ENCODE results near the gene CCM2. TPM values are rescaled to one million over a fixed set of nuclear protein-coding genes. Genes with fewer than 3 reads are reported as not detected.

The CCM2 gene
- total RNA-seq, 1 donor from 2014 or later, result 34.1 TPM

DNA sequence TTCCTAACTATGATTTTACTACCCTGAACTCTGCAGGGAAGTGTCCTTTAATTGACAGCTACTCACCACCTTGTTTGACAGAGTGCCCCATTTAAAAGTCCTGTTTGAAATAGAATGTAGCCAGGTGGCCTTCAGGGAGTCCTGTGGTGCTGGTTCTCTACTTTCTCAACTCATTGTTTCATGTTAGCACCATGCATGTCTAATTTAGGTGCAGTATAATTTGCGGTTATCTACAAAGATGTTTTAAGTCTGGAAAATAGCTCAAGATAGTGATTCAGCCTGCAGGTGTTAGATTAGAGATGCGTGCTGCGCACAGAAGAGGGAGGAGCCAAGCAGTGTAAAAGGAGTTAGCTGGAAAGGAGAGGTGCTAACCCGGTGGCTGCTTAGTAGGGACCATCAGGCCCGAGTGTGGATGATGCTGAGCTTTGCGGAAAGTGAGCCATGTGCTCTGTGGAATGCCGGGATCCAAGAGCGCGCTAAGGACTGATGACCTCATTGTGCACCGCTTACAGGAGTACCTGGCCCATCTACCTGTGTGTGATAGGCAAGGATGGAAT, 1.2 kb downstream of the CCM2 start:
- DNase-seq (ENCODE audit: low spot score in 2 of 2, unreplicated experiment in 2 of 2), result no peak
- Mint-ChIP-seq H3K27ac (peak overlapping the region; percentile 89), H3K9me3 (no peaks in the 10 kb centered on the region), H3K27me3 (ENCODE audit: low read depth) (no peaks in the 10 kb centered on the region), H3K4me1 (peaks cover 22% of the 10 kb centered on the region), H3K4me3 (peak overlapping the region; percentile 85), H3K36me3 (no peaks in the 10 kb centered on the region)
- TF ChIP-seq, protein P1, sequence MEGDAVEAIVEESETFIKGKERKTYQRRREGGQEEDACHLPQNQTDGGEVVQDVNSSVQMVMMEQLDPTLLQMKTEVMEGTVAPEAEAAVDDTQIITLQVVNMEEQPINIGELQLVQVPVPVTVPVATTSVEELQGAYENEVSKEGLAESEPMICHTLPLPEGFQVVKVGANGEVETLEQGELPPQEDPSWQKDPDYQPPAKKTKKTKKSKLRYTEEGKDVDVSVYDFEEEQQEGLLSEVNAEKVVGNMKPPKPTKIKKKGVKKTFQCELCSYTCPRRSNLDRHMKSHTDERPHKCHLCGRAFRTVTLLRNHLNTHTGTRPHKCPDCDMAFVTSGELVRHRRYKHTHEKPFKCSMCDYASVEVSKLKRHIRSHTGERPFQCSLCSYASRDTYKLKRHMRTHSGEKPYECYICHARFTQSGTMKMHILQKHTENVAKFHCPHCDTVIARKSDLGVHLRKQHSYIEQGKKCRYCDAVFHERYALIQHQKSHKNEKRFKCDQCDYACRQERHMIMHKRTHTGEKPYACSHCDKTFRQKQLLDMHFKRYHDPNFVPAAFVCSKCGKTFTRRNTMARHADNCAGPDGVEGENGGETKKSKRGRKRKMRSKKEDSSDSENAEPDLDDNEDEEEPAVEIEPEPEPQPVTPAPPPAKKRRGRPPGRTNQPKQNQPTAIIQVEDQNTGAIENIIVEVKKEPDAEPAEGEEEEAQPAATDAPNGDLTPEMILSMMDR (IDR thresholded peaks at IDR 0.05; ENCODE audit: unreplicated experiment), result no peak

GRCh38 chr7:45001826-45002225, 1.8 kb downstream of the CCM2 start:
- H3K9me3 Mint-ChIP-seq, result no peaks in the 10 kb centered on the region
- H3K27ac Mint-ChIP-seq, result peak overlapping the region; percentile 89
- TF ChIP-seq, protein P1 (IDR thresholded peaks at IDR 0.05; ENCODE audit: unreplicated experiment), result no peak
- DNase-seq (ENCODE audit: low spot score in 2 of 2, unreplicated experiment in 2 of 2), result no peak
- H3K4me1 Mint-ChIP-seq, result peaks cover 19% of the 10 kb centered on the region
- no peaks in the 10 kb centered on the region for H3K36me3 Mint-ChIP-seq
- H3K4me3 Mint-ChIP-seq, result no peak overlapping the region
- no peaks in the 10 kb centered on the region for H3K27me3 Mint-ChIP-seq (ENCODE audit: low read depth)

DNA sequence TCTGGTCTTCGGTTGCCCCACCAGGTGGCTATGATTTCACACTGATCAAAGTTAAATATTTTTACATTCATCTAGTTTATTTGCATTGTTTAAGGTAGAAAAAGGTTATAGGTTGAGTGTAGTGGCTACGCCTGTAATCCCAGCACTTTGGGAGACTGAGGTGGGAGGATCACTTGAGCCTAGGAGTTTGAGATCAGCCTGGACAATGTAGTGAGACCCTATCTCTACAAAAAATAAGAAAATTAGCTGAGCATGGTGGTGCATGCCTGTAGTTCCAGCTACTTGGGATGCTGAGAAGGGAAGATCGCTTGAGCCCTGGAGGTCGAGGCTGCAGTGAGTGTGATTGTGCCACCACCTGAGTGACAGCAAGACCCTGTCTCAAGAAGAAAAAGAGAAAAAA, 3.8 kb downstream of the CCM2 start:
- no peaks in the 10 kb centered on the region for H3K9me3 Mint-ChIP-seq

GRCh38 chr7:45007106-45007505, 7.1 kb downstream of the CCM2 start:
- Mint-ChIP-seq H3K27me3 (ENCODE audit: low read depth) (no peaks in the 10 kb centered on the region), H3K4me1 (peaks cover under 1% of the 10 kb centered on the region), H3K36me3 (no peaks in the 10 kb centered on the region), H3K9me3 (no peaks in the 10 kb centered on the region), H3K4me3 (no peak overlapping the region), H3K27ac (no peak overlapping the region)
- DNase-seq (ENCODE audit: low spot score in 2 of 2, unreplicated experiment in 2 of 2), result no peak
- TF ChIP-seq, protein P1 (IDR thresholded peaks at IDR 0.05; ENCODE audit: unreplicated experiment), result no peak

More for the DNA sequence above, 3.8 kb downstream of the CCM2 start:
- no peak for DNase-seq (ENCODE audit: low spot score in 2 of 2, unreplicated experiment in 2 of 2)
- peaks cover 13% of the 10 kb centered on the region for H3K4me1 Mint-ChIP-seq
- H3K27me3 Mint-ChIP-seq (ENCODE audit: low read depth), result no peaks in the 10 kb centered on the region
- H3K27ac Mint-ChIP-seq, result no peak overlapping the region
- no peaks in the 10 kb centered on the region for H3K36me3 Mint-ChIP-seq
- no peak overlapping the region for H3K4me3 Mint-ChIP-seq
- TF ChIP-seq, protein P1 (IDR thresholded peaks at IDR 0.05; ENCODE audit: unreplicated experiment), result no peak

DNA sequence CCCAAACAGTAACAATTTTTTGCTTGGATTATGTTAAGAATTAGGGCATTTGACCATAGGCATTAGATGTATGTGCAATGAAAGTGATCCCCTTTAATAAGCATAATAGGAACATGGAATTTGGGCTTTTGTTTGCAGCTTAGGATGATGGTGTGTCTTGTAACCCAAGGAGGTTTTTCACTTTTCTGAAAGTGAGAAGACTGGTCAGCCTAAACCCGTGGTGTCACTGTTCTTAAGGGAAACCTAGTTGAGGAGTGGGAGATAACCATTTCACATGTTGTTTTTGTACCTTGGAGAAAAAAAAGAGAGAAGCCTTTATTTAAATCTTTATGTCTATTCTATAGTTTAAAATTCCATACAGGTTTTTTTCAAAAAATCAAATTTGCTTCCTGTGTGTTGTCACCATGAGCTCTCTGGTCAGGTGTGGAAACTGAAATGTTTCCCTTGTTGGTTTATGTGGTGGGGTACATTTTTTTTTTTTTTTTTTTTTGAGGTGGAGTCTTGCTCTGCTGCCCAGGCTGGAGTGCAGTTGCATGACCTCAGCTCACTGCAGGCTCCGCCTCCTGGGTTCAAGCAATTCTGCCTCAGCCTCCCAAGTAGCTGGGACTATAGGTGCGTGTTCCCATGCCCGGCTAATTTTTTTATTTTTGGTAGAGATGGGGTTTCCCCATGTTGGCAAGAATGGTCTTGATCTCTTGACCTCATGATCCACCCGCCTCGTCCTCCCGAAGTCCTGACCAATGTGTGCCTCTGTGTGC, 7.7 kb downstream of the CCM2 start:
- Mint-ChIP-seq H3K9me3 (no peaks in the 10 kb centered on the region), H3K36me3 (peaks cover under 1% of the 10 kb centered on the region), H3K4me1 (no peaks in the 10 kb centered on the region), H3K4me3 (no peak overlapping the region), H3K27me3 (ENCODE audit: low read depth) (no peaks in the 10 kb centered on the region), H3K27ac (no peak overlapping the region)
- DNase-seq (ENCODE audit: low spot score in 2 of 2, unreplicated experiment in 2 of 2), result no peak
- TF ChIP-seq, protein P1 (IDR thresholded peaks at IDR 0.05; ENCODE audit: unreplicated experiment), result no peak
